Sigmoid colon (tissue), 7 donors: ENCODE data around the gene GNGT2. TPM values are rescaled to one million over a fixed set of nuclear protein-coding genes. Genes with fewer than 3 reads are reported as not detected.

Source experiments
- DNase-seq: peaks from one replicate; pipeline ENCODE4 v3.0.0-alpha.2; 2019
- H3K27ac ChIP-seq, 4 donors: fragments of 200-600 bp; sonication (generic); one replicate each; pipeline ENCODE4 v1.5.1; 2016 to 2019; ENCODE audit warnings: mild to moderate bottlenecking in 1 of 4
- H3K27me3 ChIP-seq, 3 donors: fragments of 200-600 bp; sonication (generic); one replicate each; pipeline ENCODE4 v1.5.1; 2019; ENCODE audit warnings: mild to moderate bottlenecking in 1 of 3
- H3K36me3 ChIP-seq, 4 donors: fragments of 200-600 bp; sonication (generic); one replicate each; pipeline ENCODE4 v1.5.1; 2016 to 2019
- H3K4me1 ChIP-seq, 4 donors: fragments of 200-600 bp; sonication (generic); one replicate each; pipeline ENCODE4 v1.5.1; 2017 to 2019
- H3K4me3 ChIP-seq, 4 donors: fragments of 200-600 bp; sonication (generic); one replicate each; pipeline ENCODE4 v1.5.1; 2017 to 2019; ENCODE audit warnings: mild to moderate bottlenecking in 2 of 4, moderate library complexity in 1 of 4
- H3K9me3 ChIP-seq, 4 donors: fragments of 200-600 bp in 3 of 4; sonication (generic) in 3 of 4; one replicate each; pipeline versions ENCODE4 v1.5.1 to v1.6.1; 2013 to 2019
- CTCF ChIP-seq, 4 experiments: fragments of 450-650 bp in 3 of 4; fragments of 200-600 bp in 1 of 4; IDR thresholded peaks; one replicate each; pipeline ENCODE4 v1.5.1; 2016 to 2019; ENCODE audit warnings: antibody characterized with exemption in 4 of 4, mild to moderate bottlenecking in 3 of 4, moderate library complexity in 2 of 4
- EP300 ChIP-seq, 4 donors: sonication (generic); formaldehyde crosslinking; IDR thresholded peaks; one replicate each; pipeline ENCODE4 v1.6.1; 2017; ENCODE audit warnings: antibody characterized with exemption in 4 of 4
- POLR2A ChIP-seq, 2 donors: fragments of 450-650 bp; IDR thresholded peaks; one replicate each; pipeline ENCODE4 v1.6.1; 2016; ENCODE audit warnings: antibody characterized with exemption in 2 of 2, mild to moderate bottlenecking in 2 of 2, moderate library complexity in 2 of 2
- POLR2AphosphoS5 ChIP-seq, 4 donors: sonication (generic); formaldehyde crosslinking; IDR thresholded peaks; one replicate each; pipeline ENCODE4 v1.6.1; 2017; ENCODE audit warnings: antibody characterized with exemption in 4 of 4
- WGBS, 2 donors: extraction: QIAGEN DNeasy Blood & Tissue Kit; methylation state at CpG; one replicate each; pipeline ENCODE4 v1.1.7; 2013; 5-methylcytosine and 5-hydroxymethylcytosine counted together
- intact Hi-C: fragments of 100-400 bp; cut with DNase I; formaldehyde crosslinking; loops from one replicate; pipeline ENCODE4 v1.15.1; 2023
- polyA plus RNA-seq, 3 donors: library from polyadenylated mRNA; stranded (reverse); fragments of 200-250 nt; gene quantifications; one replicate each; pipeline ENCODE4 v1.2.3, GENCODE V29; 2013
- total RNA-seq, 4 donors: library from RNA; depleted of rRNA; stranded (reverse); fragments of >200 nt; gene quantifications; one replicate each; pipeline ENCODE4 v1.1.0, GENCODE V29; 2016
- donor health status: healthy with polysubstance abuse.
- donor health status: Bipolar disorder and iron deficiency.
- donor health status: healthy.

Gene GNGT2
- total and polyA plus RNA-seq, 7 donors: 1.6 to 11.0 (median 4.2) TPM

GRCh38 chr17:49244839-49245238 lies 34.5 kb upstream of the GNGT2 start:
- peaks cover 0 to 23% (median 7%) of the 10 kb centered on the region in 3 donors for H3K27me3 ChIP-seq
- H3K4me1 ChIP-seq: no peaks in the 10 kb centered on the region
- WGBS, 2 donors: 88 to 89% methylated on average over 4 of the region's 4 CpGs
- H3K36me3 ChIP-seq: no peaks in the 10 kb centered on the region
- intact Hi-C loops: no loop called here
- no peak overlapping the region for H3K4me3 ChIP-seq
- no peak overlapping the region for H3K27ac ChIP-seq
- H3K9me3 ChIP-seq: no peaks in the 10 kb centered on the region
- no peak for DNase-seq
- no peak for TF ChIP-seq POLR2AphosphoS5 (IDR thresholded peaks at IDR 0.05)
- no peak for TF ChIP-seq POLR2A (IDR thresholded peaks at IDR 0.05)
- no peak for TF ChIP-seq CTCF (IDR thresholded peaks at IDR 0.05)
- TF ChIP-seq EP300 (IDR thresholded peaks at IDR 0.05): no peak

GRCh38 chr17:49242813-49243212 lies 32.4 kb upstream of the GNGT2 start:
- no peak for TF ChIP-seq POLR2A (IDR thresholded peaks at IDR 0.05)
- TF ChIP-seq CTCF (IDR thresholded peaks at IDR 0.05): no peak
- TF ChIP-seq POLR2AphosphoS5 (IDR thresholded peaks at IDR 0.05): no peak
- TF ChIP-seq EP300 (IDR thresholded peaks at IDR 0.05): no peak
- intact Hi-C loops: no loop called here
- Histone ChIP-seq H3K9me3 (no peaks in the 10 kb centered on the region), H3K36me3 (no peaks in the 10 kb centered on the region), H3K4me1 (no peaks in the 10 kb centered on the region), H3K27ac (no peak overlapping the region), H3K4me3 (no peak overlapping the region), H3K27me3 (peaks cover 0 to 14% (median 0%) of the 10 kb centered on the region in 3 donors)
- no peak for DNase-seq
- WGBS, 2 donors: 94 to 95% methylated on average over 5 of the region's 5 CpGs

GRCh38 chr17:49241692-49242397 lies 31.5 kb upstream of the GNGT2 start:
- no peak overlapping the region for H3K27ac ChIP-seq
- DNase-seq: no peak
- no peaks in the 10 kb centered on the region for H3K36me3 ChIP-seq
- TF ChIP-seq EP300 (IDR thresholded peaks at IDR 0.05): no peak
- no peak for TF ChIP-seq POLR2AphosphoS5 (IDR thresholded peaks at IDR 0.05)
- no peak for TF ChIP-seq POLR2A (IDR thresholded peaks at IDR 0.05)
- no peak for TF ChIP-seq CTCF (IDR thresholded peaks at IDR 0.05)
- peaks cover 0 to 9% (median 0%) of the 10 kb centered on the region in 3 donors for H3K27me3 ChIP-seq
- 83 to 85% methylated on average over 9 of the region's 9 CpGs for WGBS, 2 donors
- no peak overlapping the region for H3K4me3 ChIP-seq
- intact Hi-C loops: no loop called here
- H3K4me1 ChIP-seq: no peaks in the 10 kb centered on the region
- H3K9me3 ChIP-seq: no peaks in the 10 kb centered on the region

- 86 to 89% methylated on average over 8 of the region's 8 CpGs for WGBS, 2 donors
- no peak for DNase-seq
These were observed 30.7 kb upstream of the GNGT2 start for GRCh38 chr17:49241040-49241439.

More at GRCh38 chr17:49241040-49241439, 30.7 kb upstream of the GNGT2 start:
- intact Hi-C loops: no loop called here
- Histone ChIP-seq H3K27me3 (peaks cover 0 to 7% (median 0%) of the 10 kb centered on the region in 3 donors), H3K36me3 (no peaks in the 10 kb centered on the region), H3K9me3 (no peaks in the 10 kb centered on the region), H3K4me3 (no peak overlapping the region), H3K27ac (no peak overlapping the region), H3K4me1 (no peaks in the 10 kb centered on the region)
- TF ChIP-seq EP300 (IDR thresholded peaks at IDR 0.05): no peak
- TF ChIP-seq POLR2AphosphoS5 (IDR thresholded peaks at IDR 0.05): no peak
- no peak for TF ChIP-seq POLR2A (IDR thresholded peaks at IDR 0.05)
- TF ChIP-seq CTCF (IDR thresholded peaks at IDR 0.05): no peak
